MM.1S (cell line): ENCODE results near the gene ADAMTS13.
"Not testable (repeated sequence)": the region's sequence is repeated elsewhere in the genome, so short reads cannot be mapped to it uniquely, and the experiment has no call there.

Experiments
- DNase-seq: peaks from one replicate; pipeline ENCODE4 v3.0.0-alpha.2; 2015
- H2AFZ ChIP-seq: fragments of 300-600 bp; sonication (generic); 2 replicates; pipeline ENCODE4 v1.6.0; 2016; ENCODE audit warnings: antibody characterized with exemption, low read length
- H3F3A ChIP-seq: fragments of 300-600 bp; sonication (generic); 2 replicates; pipeline ENCODE4 v1.6.1; 2016; ENCODE audit warnings: mild to moderate bottlenecking, antibody characterized with exemption, low read length, moderate library complexity, mixed read lengths; ENCODE audit not compliant: insufficient read depth
- H3K27ac ChIP-seq: fragments of 300-600 bp; sonication (generic); 2 replicates; pipeline ENCODE4 v1.5.1; 2016; ENCODE audit warnings: mild to moderate bottlenecking, low read length
- H3K27me3 ChIP-seq: fragments of 300-600 bp; sonication (generic); replicated peaks from 2 replicates; pipeline ENCODE4 v1.6.0; 2016; ENCODE audit warnings: low read length; ENCODE audit not compliant: insufficient read depth
- H3K36me3 ChIP-seq: fragments of 300-600 bp; sonication (generic); replicated peaks from 2 replicates; pipeline ENCODE4 v1.6.1; 2016; ENCODE audit warnings: mild to moderate bottlenecking, low read length, mixed read lengths; ENCODE audit not compliant: insufficient read depth
- H3K4me1 ChIP-seq: fragments of 300-600 bp; sonication (generic); 2 replicates; pipeline ENCODE4 v1.6.1; 2016; ENCODE audit warnings: low read length, mixed read lengths
- H3K4me2 ChIP-seq: fragments of 300-600 bp; sonication (generic); 2 replicates; pipeline ENCODE4 v1.6.0; 2016; ENCODE audit warnings: low read depth, low read length
- H3K4me3 ChIP-seq: fragments of 300-600 bp; sonication (generic); 2 replicates; pipeline ENCODE4 v1.5.1; 2016; ENCODE audit warnings: low read length, mixed read lengths
- H3K79me2 ChIP-seq: fragments of 300-600 bp; sonication (generic); 2 replicates; pipeline ENCODE4 v1.6.1; 2016; ENCODE audit warnings: mixed run types, low read length, mixed read lengths
- H3K9ac ChIP-seq: fragments of 300-600 bp; sonication (generic); 2 replicates; pipeline ENCODE4 v1.6.1; 2016; ENCODE audit warnings: low read length, mixed read lengths
- H3K9me2 ChIP-seq: fragments of 300-600 bp; sonication (generic); replicated peaks from 2 replicates; pipeline ENCODE4 v1.6.1; 2016; ENCODE audit warnings: mild to moderate bottlenecking, low read length, mixed read lengths; ENCODE audit not compliant: insufficient read depth
- H3K9me3 ChIP-seq: fragments of 300-600 bp; sonication (generic); replicated peaks from 2 replicates; pipeline ENCODE4 v1.6.1; 2016; ENCODE audit warnings: mild to moderate bottlenecking, low read length, mixed read lengths; ENCODE audit not compliant: insufficient read depth
- H4K20me1 ChIP-seq: fragments of 300-600 bp; sonication (generic); 2 replicates; pipeline ENCODE4 v1.6.1; 2016; ENCODE audit warnings: mild to moderate bottlenecking, low read length, moderate library complexity, mixed read lengths; ENCODE audit not compliant: insufficient read depth
- EZH2 ChIP-seq: fragments of 300-600 bp; sonication (generic); optimal IDR thresholded peaks from 2 replicates; pipeline ENCODE3; 2017; ENCODE audit warnings: low read depth, mild to moderate bottlenecking, antibody characterized with exemption, low read length, mixed read lengths
- EZH2phosphoT487 ChIP-seq: fragments of 300-600 bp; sonication (generic); IDR thresholded peaks from 2 replicates; pipeline ENCODE4 v1.6.1; 2018; ENCODE audit warnings: antibody characterized with exemption, low read length
- TF ChIP-seq, protein P1 (sequence below): fragments of 300-600 bp; sonication (generic); IDR thresholded peaks from 2 replicates; pipeline ENCODE4 v1.5.1; 2016; ENCODE audit warnings: antibody characterized with exemption, low read length, mixed read lengths

Gene ADAMTS13

DNA sequence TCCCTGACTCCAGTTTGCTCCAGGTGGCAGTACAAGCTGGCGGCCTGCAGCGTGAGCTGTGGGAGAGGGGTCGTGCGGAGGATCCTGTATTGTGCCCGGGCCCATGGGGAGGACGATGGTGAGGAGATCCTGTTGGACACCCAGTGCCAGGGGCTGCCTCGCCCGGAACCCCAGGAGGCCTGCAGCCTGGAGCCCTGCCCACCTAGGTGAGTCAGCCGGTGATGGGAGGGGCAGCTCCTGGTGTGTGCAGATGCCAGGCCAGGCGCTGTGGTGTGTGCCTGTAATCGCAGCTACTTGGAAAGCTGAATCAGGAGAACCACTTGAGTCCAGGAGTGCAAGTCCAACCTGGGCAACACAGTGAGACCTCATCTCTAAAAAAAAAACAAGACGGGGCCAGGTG is 27.6 kb downstream of the ADAMTS13 start:
- Histone ChIP-seq H3K79me2 (no peaks in the 10 kb centered on the region), H3K9me3 (no peaks in the 10 kb centered on the region), H3K4me1 (no peaks in the 10 kb centered on the region), H3K4me2 (no peak overlapping the region), H3K9ac (no peak overlapping the region), H2AFZ (no peak overlapping the region), H3K9me2 (no peaks in the 10 kb centered on the region), H3F3A (no peaks in the 10 kb centered on the region), H3K36me3 (no peaks in the 10 kb centered on the region), H4K20me1 (no peaks in the 10 kb centered on the region), H3K27ac (no peak overlapping the region), H3K27me3 (peaks cover 89% of the 10 kb centered on the region), H3K4me3 (no peak overlapping the region)
- no peak for DNase-seq
- TF ChIP-seq, protein P1, sequence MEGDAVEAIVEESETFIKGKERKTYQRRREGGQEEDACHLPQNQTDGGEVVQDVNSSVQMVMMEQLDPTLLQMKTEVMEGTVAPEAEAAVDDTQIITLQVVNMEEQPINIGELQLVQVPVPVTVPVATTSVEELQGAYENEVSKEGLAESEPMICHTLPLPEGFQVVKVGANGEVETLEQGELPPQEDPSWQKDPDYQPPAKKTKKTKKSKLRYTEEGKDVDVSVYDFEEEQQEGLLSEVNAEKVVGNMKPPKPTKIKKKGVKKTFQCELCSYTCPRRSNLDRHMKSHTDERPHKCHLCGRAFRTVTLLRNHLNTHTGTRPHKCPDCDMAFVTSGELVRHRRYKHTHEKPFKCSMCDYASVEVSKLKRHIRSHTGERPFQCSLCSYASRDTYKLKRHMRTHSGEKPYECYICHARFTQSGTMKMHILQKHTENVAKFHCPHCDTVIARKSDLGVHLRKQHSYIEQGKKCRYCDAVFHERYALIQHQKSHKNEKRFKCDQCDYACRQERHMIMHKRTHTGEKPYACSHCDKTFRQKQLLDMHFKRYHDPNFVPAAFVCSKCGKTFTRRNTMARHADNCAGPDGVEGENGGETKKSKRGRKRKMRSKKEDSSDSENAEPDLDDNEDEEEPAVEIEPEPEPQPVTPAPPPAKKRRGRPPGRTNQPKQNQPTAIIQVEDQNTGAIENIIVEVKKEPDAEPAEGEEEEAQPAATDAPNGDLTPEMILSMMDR = no peak
- TF ChIP-seq EZH2phosphoT487 (no peak), EZH2 (no peak)

DNA sequence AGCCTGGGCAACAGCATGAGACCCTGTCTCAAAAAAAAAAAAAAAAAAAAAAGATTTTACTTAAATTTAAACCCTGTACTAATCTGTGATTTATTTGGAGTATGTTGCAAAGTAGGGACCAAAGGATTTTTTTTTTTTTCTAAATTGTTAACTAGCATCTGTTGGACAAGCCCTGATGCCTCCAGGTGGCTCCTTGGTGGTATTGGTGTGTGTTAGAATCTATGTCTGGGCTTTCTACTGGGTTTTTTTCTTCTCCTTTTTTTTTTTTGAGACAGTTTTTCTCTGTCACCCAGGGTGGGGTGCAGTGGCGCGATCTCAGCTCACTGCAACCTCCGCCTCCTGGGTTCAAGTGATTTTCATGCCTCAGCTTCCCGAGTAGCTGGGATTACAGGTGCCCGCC is 29.7 kb downstream of the ADAMTS13 start:
- H3F3A ChIP-seq, H4K20me1 ChIP-seq, H2AFZ ChIP-seq, H3K9me3 ChIP-seq, H3K9ac ChIP-seq, H3K27ac ChIP-seq, H3K9me2 ChIP-seq, DNase-seq, H3K4me1 ChIP-seq, H3K79me2 ChIP-seq, H3K36me3 ChIP-seq, H3K4me3 ChIP-seq, H3K4me2 ChIP-seq: not testable (repeated sequence)
- H3K27me3 ChIP-seq = peaks cover 88% of the 10 kb centered on the region

DNA sequence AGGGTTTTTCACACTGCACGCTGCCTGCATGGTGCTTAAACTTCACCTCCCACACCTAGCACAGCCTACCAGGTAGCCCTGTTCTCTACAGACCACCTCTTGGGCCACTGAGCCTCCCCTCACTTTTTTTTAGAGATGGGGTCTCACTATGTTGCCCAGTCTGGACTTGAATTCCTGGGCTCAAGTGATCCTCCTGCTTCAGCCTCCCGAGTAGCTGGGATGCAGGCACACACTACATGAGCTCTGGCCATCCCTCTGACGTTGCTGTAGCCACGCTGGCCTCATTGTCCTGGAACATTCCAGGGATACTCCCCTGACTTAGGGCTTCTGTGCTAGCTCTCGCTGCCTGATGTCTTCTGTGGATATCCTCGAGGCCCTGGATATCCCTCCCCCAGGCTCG is 30.4 kb downstream of the ADAMTS13 start:
- Histone ChIP-seq H3F3A (no peaks in the 10 kb centered on the region), H3K4me1 (no peaks in the 10 kb centered on the region), H3K4me3 (no peak overlapping the region), H4K20me1 (no peaks in the 10 kb centered on the region), H3K79me2 (no peaks in the 10 kb centered on the region), H3K4me2 (no peak overlapping the region), H3K27me3 (peaks cover 88% of the 10 kb centered on the region), H2AFZ (no peak overlapping the region), H3K27ac (no peak overlapping the region), H3K9me2 (no peaks in the 10 kb centered on the region), H3K9ac (no peak overlapping the region), H3K36me3 (no peaks in the 10 kb centered on the region), H3K9me3 (no peaks in the 10 kb centered on the region)
- TF ChIP-seq, protein P1 = no peak
- TF ChIP-seq EZH2phosphoT487 (no peak), EZH2 (no peak)
- no peak for DNase-seq

DNA sequence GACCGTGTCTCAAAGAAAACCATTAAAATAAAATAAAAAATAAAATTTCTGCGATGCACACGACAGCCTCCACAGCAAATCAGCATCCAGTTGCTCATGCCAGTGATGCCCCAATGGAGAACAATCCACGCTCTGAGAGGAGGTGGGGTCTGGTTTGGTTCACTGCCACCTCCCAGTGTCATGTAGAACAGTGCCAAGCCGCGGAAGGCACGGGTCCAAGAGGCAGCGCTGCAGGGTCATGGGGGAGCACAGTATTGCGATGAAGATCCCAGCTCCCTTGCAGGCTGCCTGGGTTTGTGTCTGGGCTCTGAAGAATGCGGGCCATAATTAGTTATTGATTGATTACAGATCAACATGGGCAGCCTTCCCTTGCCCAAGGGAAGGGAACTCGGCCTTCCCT is 31.5 kb downstream of the ADAMTS13 start:
- no peak for DNase-seq
- peaks cover 86% of the 10 kb centered on the region for H3K27me3 ChIP-seq
- no peak overlapping the region for H3K27ac ChIP-seq
- H3K9me2 ChIP-seq = no peaks in the 10 kb centered on the region
- H3F3A ChIP-seq = no peaks in the 10 kb centered on the region
- H3K9me3 ChIP-seq = no peaks in the 10 kb centered on the region
- no peaks in the 10 kb centered on the region for H3K4me1 ChIP-seq
- H3K36me3 ChIP-seq = no peaks in the 10 kb centered on the region
- no peak overlapping the region for H3K9ac ChIP-seq
- H3K4me3 ChIP-seq = no peak overlapping the region
- H3K4me2 ChIP-seq = no peak overlapping the region
- no peaks in the 10 kb centered on the region for H3K79me2 ChIP-seq
- no peak overlapping the region for H2AFZ ChIP-seq
- no peak for TF ChIP-seq EZH2phosphoT487
- TF ChIP-seq, protein P1 = no peak
- TF ChIP-seq EZH2 = no peak
- no peaks in the 10 kb centered on the region for H4K20me1 ChIP-seq
